ENCODE data around the gene BDKRB1.

The BDKRB1 gene

DNA sequence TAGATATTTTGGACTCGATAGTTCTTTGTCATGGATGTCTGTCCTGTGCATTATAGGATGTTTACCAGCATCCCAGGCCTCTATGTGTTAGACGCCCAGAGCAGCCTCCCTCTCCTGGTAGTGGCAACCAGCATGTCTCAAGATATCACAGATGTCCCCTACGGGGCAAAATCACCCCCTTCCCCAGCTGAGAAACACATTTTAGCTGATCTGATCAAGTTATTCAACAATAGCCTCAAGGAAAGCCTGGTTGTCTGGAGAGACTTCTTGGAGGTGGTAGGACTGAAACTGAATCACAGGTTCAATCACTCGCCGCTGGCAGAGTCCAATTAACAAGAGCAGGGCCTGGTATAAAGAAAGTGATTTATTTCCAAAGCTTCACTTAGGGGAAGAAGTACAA, 17.6 kb downstream of the BDKRB1 start:
- TF ChIP-seq, protein P1, sequence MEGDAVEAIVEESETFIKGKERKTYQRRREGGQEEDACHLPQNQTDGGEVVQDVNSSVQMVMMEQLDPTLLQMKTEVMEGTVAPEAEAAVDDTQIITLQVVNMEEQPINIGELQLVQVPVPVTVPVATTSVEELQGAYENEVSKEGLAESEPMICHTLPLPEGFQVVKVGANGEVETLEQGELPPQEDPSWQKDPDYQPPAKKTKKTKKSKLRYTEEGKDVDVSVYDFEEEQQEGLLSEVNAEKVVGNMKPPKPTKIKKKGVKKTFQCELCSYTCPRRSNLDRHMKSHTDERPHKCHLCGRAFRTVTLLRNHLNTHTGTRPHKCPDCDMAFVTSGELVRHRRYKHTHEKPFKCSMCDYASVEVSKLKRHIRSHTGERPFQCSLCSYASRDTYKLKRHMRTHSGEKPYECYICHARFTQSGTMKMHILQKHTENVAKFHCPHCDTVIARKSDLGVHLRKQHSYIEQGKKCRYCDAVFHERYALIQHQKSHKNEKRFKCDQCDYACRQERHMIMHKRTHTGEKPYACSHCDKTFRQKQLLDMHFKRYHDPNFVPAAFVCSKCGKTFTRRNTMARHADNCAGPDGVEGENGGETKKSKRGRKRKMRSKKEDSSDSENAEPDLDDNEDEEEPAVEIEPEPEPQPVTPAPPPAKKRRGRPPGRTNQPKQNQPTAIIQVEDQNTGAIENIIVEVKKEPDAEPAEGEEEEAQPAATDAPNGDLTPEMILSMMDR (IDR thresholded peaks at IDR 0.05; ENCODE audit: control insufficient read depth, insufficient read depth, low read depth, low read length, missing control alignments): no peak
- no peak for DNase-seq (ENCODE audit: low read depth)
- H3K4me3 ChIP-seq (ENCODE audit: control insufficient read depth, low read depth, low read length): no peak overlapping the region

DNA sequence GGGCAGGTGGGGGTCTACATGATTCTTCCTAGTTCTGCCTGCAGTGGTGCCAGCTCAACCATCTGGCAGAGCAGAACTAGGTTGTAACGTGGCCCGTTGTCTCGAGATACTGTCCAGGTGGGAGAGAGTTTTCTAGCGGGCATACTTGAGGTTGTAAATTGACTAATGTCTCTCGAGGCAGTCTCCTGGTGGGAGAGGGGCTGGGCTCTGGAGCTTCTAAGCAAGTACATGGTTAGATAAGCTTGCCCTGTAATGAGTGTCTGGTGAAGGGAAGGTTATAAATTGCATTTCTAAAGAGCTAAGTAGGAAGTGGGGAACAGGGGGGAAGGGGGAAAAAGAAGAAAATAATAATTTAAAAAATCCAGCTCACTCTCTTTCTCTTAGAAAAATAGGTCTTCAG, 18.1 kb downstream of the BDKRB1 start:
- TF ChIP-seq, protein P1 (IDR thresholded peaks at IDR 0.05; ENCODE audit: control insufficient read depth, insufficient read depth, low read depth, low read length, missing control alignments): no peak
- no peak overlapping the region for H3K4me3 ChIP-seq (ENCODE audit: control insufficient read depth, low read depth, low read length)
- DNase-seq (ENCODE audit: low read depth): no peak

DNA sequence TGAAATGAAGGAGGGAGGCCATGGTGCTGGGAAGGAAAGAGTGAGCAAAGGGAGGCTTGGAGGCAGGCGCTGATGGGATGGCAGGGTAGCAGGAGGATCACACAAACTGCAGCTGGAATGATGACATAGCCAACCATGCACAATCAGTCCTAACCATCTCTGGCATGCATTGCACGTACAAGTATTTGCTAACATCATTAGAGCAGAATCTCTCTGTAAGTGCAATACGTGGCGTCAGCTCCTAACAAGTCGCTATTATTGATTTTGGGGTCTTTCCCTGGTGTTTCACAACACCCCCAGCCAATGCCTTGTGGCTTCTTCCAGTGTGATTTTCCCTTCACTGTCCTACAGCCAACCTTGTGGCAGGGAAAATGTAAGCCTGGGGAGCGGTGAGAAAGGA, 18.5 kb downstream of the BDKRB1 start:
- H3K4me3 ChIP-seq (ENCODE audit: control insufficient read depth, low read depth, low read length): no peak overlapping the region
- TF ChIP-seq, protein P1 (IDR thresholded peaks at IDR 0.05; ENCODE audit: control insufficient read depth, insufficient read depth, low read depth, low read length, missing control alignments): no peak
- DNase-seq (ENCODE audit: low read depth): peak; percentile 94

DNA sequence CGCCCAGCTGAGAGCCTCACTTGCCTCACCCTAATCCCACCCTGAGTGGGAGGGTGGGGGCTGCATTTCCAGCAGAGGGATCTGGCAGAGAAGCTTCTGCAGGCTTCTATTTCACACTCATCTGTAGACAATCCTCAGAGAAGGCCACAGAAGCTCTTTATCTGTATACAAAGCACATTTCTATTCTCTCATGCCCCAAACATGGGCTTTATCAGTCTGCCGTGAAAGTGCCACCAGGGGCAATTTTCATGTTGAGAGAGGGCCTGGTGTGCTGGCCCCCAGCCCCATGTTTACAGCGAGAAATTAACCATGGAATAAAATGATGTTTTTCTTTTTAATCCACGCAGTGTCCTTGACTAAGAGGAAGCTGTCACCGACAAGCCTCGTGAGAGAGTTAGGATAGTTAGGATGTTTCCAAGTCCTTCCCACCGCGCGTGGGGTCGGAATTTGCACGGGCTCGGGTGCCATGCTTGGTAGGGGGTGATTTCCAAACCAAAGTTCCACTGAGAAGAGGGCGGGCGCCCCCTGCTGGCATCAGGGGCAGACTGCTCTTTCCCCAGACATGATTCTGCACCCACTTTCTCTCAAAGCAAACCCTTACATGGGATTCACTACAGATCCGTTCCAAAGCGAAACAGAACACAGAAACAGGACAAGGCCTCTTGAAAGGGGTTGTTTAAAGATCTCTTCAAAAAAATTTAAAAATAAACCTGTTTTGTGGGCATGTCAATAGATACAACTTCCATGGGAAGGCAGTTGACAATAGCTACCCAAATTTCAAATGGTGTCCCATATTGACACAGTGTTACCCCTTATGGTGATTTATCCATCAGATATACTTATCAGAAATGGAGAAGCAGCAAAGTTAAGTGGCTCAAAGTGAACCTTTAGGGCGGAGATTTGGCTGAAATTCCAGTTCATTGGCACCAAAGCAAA, 19.4 kb downstream of the BDKRB1 start:
- peak; percentile 48 for DNase-seq (ENCODE audit: low read depth)
- H3K4me3 ChIP-seq (ENCODE audit: control insufficient read depth, low read depth, low read length): no peak overlapping the region
- TF ChIP-seq, protein P1 (IDR thresholded peaks at IDR 0.05; ENCODE audit: control insufficient read depth, insufficient read depth, low read depth, low read length, missing control alignments): peak; percentile 99

GRCh38 chr14:96277890-96278289, 21.9 kb downstream of the BDKRB1 start:
- H3K4me3 ChIP-seq (ENCODE audit: control insufficient read depth, low read depth, low read length): no peak overlapping the region
- DNase-seq (ENCODE audit: low read depth): no peak
- TF ChIP-seq, protein P1 (IDR thresholded peaks at IDR 0.05; ENCODE audit: control insufficient read depth, insufficient read depth, low read depth, low read length, missing control alignments): no peak

DNA sequence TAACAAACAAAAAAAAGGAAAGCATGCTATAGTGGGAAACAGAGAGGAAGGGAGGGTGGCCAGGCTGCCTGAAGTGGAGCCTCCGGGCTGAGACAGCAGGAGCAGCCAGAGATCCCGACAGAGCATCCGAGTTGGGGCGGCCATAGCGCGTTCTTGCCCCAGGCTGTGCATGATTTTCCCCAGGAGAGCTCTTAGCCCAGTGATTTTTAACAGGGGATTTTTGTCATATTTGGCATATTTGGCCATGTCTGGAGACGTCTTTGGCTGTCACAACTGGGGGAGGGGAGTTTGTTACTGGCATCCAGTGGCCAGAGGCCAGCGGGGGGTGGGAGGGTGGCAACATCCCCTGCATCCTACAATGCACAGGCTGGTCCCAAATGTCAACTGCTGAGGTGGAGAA, 23.6 kb downstream of the BDKRB1 start:
- TF ChIP-seq, protein P1 (IDR thresholded peaks at IDR 0.05; ENCODE audit: control insufficient read depth, insufficient read depth, low read depth, low read length, missing control alignments): no peak
- no peak for DNase-seq (ENCODE audit: low read depth)
- H3K4me3 ChIP-seq (ENCODE audit: control insufficient read depth, low read depth, low read length): no peak overlapping the region
